ENCODE measurements around the gene PHLDB2. TPM values are rescaled to one million over a fixed set of nuclear protein-coding genes. Genes with fewer than 3 reads are reported as not detected.

PHLDB2 gene
- total RNA-seq, 1 donor from 2014 or later: 170 TPM

GRCh38 chr3:111864821-111865656, 6.0 kb downstream of the PHLDB2 start:
- Mint-ChIP-seq H3K4me3 (ENCODE audit: unreplicated experiment) (peak overlapping the region; percentile 99), H3K27ac (ENCODE audit: unreplicated experiment) (peak overlapping the region; percentile 91)

GRCh38 chr3:111867889-111868426, 8.9 kb downstream of the PHLDB2 start:
- no peak overlapping the region for H2AFZ ChIP-seq (ENCODE audit: low read depth, low read length)
- peaks cover 12% of the 10 kb centered on the region for H3K36me3 ChIP-seq (ENCODE audit: insufficient read depth, low read length)
- H4K20me1 ChIP-seq (ENCODE audit: insufficient read depth, low read length): peaks cover 7% of the 10 kb centered on the region
- no peaks in the 10 kb centered on the region for H3K27me3 Mint-ChIP-seq (ENCODE audit: low read depth, unreplicated experiment)
- DNase-seq (ENCODE audit: low read depth) (no peak), FAIRE-seq (no peak)
- no peak overlapping the region for H3K27ac ChIP-seq (ENCODE audit: low read depth, low read length)
- peaks cover 19% of the 10 kb centered on the region for H3K36me3 Mint-ChIP-seq (ENCODE audit: low read depth, unreplicated experiment)
- H3K4me3 Mint-ChIP-seq (ENCODE audit: unreplicated experiment): peak overlapping the region; percentile 74
- H3K4me3 ChIP-seq (ENCODE audit: insufficient read depth, low read depth, low read length): no peak overlapping the region
- peaks cover 44% of the 10 kb centered on the region for H3K4me1 ChIP-seq (ENCODE audit: insufficient read depth, low read length)
- H3K4me1 Mint-ChIP-seq (ENCODE audit: low read depth, unreplicated experiment): peaks cover 79% of the 10 kb centered on the region
- H3K4me2 ChIP-seq (ENCODE audit: low read length): no peak overlapping the region
- no peaks in the 10 kb centered on the region for H3K9me3 Mint-ChIP-seq (ENCODE audit: unreplicated experiment)
- H3K27me3 ChIP-seq (ENCODE audit: insufficient read depth, low read length): no peaks in the 10 kb centered on the region
- peaks cover 94% of the 10 kb centered on the region for H3K79me2 ChIP-seq (ENCODE audit: insufficient read depth, low read length)
- TF ChIP-seq CTCF (IDR thresholded peaks at IDR 0.05; ENCODE audit: insufficient read depth, low read depth, low read length) (no peak), EZH2 (IDR thresholded peaks at IDR 0.05; ENCODE audit: insufficient read depth, low read length) (no peak)
- peak overlapping the region; percentile 82 for H3K27ac Mint-ChIP-seq (ENCODE audit: unreplicated experiment)
- no peak overlapping the region for H3K9ac ChIP-seq (ENCODE audit: low read length)
- no peaks in the 10 kb centered on the region for H3K9me3 ChIP-seq (ENCODE audit: insufficient read depth, low read depth, low read length)

More at GRCh38 chr3:111864821-111865656, 6.0 kb downstream of the PHLDB2 start:
- no peak overlapping the region for H2AFZ ChIP-seq (ENCODE audit: low read depth, low read length)
- DNase-seq (ENCODE audit: low read depth): peak; percentile 99
- Mint-ChIP-seq H3K27me3 (ENCODE audit: low read depth, unreplicated experiment) (no peaks in the 10 kb centered on the region), H3K4me1 (ENCODE audit: low read depth, unreplicated experiment) (peaks cover 67% of the 10 kb centered on the region), H3K36me3 (ENCODE audit: low read depth, unreplicated experiment) (peaks cover 12% of the 10 kb centered on the region), H3K9me3 (ENCODE audit: unreplicated experiment) (no peaks in the 10 kb centered on the region)
- peaks cover 3% of the 10 kb centered on the region for H4K20me1 ChIP-seq (ENCODE audit: insufficient read depth, low read length)
- peak overlapping the region; percentile 99 for H3K27ac ChIP-seq (ENCODE audit: low read depth, low read length)
- H3K27me3 ChIP-seq (ENCODE audit: insufficient read depth, low read length): no peaks in the 10 kb centered on the region
- no peaks in the 10 kb centered on the region for H3K9me3 ChIP-seq (ENCODE audit: insufficient read depth, low read depth, low read length)
- H3K4me2 ChIP-seq (ENCODE audit: low read length): peak overlapping the region; percentile 95
- peaks cover 7% of the 10 kb centered on the region for H3K36me3 ChIP-seq (ENCODE audit: insufficient read depth, low read length)
- peaks cover 92% of the 10 kb centered on the region for H3K79me2 ChIP-seq (ENCODE audit: insufficient read depth, low read length)
- peak overlapping the region; percentile 19 for H3K4me3 ChIP-seq (ENCODE audit: insufficient read depth, low read depth, low read length)
- TF ChIP-seq CTCF (IDR thresholded peaks at IDR 0.05; ENCODE audit: insufficient read depth, low read depth, low read length) (no peak), EZH2 (IDR thresholded peaks at IDR 0.05; ENCODE audit: insufficient read depth, low read length) (no peak)
- peaks cover 53% of the 10 kb centered on the region for H3K4me1 ChIP-seq (ENCODE audit: insufficient read depth, low read length)
- FAIRE-seq: peak; percentile 95
- H3K9ac ChIP-seq (ENCODE audit: low read length): peak overlapping the region; percentile 99
